SHP77 treated with DMSO at 0.1 percent for 48 hours (cell line): ENCODE results near the gene KRTAP5-1.

ENCODE experiments used
- DNase-seq: peaks from one replicate; lab custom pipeline; 2025; lab: John Stamatoyannopoulos, UW

Gene KRTAP5-1

DNA sequence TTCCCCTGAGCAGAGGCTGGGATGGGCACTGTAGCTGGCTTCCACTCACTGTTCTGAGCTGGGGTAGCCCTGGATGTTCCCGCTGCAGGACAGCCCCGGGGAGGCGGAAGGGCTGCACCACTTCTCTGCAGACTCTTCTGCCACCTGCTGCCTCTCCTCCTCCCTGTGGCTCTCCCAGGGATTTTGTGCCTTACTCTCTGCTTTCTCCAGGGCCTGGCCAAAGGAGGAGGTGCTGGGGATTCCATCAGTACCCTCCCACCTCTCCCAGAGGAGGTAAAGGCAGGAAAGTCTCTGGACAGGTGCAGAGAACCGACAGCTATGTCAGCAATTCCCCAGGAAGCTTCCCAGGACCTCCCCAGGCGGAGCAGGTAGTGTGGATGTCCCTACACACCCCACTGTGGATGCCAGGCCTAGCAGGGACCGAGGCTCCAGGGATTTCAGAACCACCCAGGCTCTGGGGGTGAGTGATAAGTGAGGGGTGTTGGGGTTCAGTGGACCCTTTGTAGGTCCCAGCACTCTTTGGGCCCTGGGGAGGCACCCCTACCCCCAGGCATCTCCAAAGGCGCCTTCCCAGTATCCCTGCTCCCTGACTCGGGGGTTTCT is 24.3 kb downstream of the KRTAP5-1 start:
- no peak for DNase-seq

DNA sequence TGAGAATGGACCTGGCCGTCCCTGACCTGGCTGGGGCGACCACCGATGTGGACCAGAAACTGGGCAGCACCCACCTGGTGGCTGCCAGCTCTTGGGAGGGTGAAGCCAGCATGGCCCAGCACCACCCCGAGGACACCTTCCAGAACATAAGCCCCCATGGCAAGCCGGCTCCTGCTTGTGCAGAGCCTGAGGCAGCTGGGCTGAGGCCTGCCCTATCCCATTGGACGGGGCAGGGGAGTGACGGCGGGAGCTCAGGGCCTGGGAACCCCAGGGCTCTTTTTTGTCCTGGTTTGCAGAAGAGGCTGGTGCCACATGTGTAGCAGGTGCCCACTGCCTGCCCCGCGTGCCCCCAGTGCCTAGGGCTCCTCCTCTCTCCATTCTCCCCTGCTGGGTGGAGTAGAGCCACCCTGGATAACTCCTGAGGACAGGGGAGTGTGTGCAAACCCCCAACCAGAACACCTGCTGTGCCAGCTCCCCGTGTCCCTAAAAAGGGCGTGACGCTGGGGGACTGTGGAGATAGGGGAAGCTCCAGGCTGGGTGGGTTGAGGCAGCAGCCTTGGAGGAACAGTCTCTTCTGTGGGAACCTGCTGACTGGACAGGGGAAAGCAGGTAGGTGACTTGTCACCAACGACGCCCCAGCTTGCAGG is 25.0 kb downstream of the KRTAP5-1 start:
- no peak for DNase-seq

DNA sequence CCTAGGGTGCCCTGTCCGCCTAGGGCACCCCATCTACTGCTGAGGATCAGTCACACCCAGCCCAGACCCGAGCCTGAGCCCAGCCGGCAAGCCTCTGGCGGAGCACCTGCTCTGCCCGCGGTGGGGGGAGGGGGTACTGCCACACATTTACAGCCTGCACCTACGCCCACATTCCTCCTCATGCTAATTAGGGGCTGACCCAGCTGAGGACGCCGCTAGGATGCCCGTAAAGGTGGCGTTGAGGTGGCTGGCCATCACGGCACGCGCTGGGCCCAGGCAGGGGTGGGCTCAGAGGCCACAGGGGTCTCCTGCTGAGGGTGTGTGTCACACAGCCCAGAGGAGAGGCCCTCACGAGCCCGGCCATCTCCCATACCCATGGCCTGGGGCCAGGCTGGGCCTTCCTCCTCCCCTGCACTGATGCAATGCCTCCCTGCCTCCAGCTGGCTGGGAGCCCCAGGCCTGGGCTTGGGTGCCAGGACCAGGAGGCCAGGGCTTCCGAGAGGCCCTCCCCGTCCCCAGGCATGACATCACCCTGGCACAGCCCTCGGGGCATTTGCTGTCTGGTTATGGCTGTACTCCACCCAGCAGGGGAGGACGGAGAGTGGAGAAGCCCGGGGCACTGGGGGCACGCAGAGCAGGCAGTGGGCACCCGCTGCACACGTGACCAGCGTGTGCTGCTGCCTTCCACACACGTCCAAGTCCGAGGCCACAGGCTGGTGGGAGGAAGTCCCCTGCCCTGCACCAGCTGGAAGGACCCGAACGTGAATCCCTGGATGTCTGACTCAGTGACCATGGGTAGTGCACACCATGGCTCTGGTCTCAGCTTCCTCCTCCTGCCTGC is 25.8 kb downstream of the KRTAP5-1 start:
- DNase-seq: no peak

DNA sequence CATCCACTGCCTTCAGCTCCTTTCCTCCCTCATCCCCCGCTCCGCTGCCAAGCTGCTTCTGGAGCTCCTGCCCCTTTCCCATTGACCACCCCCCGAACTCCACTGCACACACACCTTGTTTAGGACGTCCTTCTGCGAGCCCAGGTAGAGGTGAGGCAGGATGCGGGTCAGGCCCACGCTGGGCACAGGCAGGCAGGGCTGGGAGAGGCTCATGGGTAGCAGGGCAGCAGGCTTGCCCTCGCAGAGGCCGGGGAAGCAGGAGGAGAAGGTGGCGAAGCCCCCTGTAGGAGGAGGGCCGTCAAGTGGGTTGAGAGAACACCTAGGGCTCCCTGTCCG is 26.3 kb downstream of the KRTAP5-1 start:
- DNase-seq: no peak

DNA sequence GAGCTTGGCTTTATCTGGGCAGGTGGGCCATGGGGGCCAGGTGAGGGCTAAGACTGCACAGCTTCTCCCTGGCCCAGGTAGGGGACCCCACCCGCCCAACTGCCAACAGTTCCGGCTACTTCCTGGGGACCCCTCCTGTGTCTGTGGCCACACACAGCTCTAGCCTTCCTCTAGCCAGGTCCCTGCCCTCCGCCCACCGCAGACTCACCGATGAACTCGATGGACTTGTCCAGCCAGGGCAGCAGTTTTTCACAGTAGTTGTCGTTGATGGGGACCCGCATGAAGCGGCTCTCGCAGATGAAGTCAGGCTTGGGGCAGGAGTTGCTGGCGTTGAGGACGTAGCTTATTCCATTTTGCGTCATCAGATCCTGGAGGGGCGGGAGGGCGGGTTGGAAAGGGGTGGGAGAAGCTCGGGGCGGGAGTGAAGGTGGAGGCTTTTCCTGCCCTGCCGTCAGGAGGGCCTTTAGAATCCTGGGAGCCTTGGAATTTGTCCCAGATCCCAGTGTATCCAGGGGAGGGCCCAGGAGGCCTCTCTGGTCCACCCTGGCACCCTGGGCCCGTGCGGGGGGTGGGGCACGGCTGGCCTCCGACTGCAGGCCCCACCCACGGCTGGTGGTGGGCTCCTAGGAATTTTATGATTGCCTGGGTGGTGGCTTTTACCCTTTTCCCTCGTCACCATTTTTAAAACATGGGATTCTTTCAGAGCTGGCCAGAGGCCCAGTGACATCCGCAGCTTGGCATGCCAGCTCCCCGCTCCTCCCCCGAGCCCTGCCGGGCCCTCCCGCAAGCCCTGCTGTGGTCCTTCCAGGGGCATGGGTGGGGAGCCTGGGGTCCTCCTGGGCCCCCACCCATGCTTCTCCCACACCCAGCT is 26.9 kb downstream of the KRTAP5-1 start:
- DNase-seq: no peak

DNA sequence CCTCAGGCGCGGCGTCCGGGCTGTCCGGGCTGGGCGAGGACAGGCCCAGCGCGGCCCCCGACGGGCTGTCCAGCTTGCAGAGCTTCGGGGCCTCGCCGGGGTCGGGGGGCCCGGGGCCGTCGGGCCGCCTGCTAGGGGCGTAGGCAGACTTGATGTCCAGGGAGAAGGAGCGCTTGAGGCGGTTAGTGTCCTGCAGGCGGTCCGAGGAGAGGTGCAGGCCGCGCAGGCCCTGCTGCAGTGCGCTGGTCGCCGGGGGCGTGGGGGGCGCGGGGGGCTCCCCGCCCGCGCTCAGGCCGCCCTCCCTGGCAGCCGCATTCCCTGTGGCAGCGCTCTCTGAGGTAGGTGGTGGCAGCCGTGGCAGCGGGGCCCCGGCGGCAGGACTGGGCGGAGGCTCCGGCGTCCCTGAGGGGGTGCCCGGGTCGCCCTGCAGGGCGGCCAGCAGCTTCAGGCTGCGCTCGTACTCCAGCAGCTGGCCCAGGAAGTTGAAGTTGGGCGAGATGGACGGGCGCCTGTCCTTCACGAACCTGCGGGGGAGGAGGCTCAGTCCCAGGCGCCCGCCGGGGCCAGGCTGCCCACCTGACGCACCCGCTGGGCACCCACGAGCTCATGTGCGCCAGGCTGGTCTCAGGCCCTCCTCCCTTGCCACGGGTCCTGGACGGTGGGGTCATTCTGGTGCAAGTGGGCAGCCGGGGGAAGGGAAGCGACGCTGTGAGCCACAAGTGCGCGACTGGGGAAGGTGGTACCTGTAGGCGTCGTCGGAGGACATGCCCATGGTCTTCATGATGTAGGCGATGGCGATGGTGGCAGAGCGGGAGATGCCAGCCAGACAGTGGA is 27.8 kb downstream of the KRTAP5-1 start:
- no peak for DNase-seq

DNA sequence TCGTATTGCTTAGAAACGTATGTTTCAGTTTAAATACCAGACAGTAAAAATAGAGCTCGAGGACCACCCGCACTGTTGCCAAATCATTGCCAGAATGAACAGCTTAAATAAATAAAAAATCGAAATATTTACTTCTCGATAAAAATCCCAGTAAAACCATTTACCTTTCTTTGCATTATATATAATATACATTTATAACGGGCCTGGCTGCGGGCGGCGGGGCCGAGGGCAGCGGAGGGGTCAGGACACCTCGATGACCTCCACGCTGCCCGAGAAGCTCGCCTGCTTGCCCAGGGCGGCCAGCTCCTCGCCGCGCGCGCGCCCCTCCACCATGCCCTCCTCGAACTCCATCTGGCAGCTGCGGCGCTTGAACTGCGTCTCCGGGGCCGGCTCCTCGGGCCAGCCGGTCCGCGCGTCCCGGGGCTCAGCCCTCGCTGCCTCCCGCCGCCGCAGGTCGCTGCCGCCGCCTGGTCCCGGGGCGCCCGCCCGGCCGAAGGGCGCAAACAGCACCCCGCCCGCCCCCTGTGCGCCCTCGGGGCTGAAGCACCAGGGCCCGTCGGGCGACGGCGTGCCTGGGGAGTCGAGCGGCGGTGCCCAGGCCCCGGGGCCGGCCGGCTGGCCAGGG is 28.7 kb downstream of the KRTAP5-1 start:
- DNase-seq: no peak

DNA sequence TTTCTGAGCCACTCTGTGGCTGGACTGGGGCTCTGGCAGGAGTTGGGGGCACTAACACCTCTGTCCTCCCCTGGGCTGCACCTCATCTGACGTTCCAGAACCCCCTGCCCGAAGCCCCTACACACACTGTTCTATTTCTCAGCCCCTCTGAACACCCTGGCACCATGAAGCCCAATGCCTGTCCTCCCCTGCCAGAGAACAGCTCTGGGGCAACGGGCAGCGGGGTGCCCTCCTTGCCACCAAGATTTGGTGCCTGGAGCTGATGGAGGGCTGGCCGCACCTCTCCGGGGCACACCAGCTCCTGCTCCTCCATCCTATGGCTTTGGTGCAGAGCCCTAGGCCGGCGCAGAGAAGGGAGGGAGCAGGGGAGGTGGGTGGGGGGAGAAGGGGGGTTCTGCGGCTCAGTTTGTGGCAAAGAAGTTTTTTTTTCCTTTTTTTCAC is 29.4 kb downstream of the KRTAP5-1 start:
- DNase-seq: no peak

DNA sequence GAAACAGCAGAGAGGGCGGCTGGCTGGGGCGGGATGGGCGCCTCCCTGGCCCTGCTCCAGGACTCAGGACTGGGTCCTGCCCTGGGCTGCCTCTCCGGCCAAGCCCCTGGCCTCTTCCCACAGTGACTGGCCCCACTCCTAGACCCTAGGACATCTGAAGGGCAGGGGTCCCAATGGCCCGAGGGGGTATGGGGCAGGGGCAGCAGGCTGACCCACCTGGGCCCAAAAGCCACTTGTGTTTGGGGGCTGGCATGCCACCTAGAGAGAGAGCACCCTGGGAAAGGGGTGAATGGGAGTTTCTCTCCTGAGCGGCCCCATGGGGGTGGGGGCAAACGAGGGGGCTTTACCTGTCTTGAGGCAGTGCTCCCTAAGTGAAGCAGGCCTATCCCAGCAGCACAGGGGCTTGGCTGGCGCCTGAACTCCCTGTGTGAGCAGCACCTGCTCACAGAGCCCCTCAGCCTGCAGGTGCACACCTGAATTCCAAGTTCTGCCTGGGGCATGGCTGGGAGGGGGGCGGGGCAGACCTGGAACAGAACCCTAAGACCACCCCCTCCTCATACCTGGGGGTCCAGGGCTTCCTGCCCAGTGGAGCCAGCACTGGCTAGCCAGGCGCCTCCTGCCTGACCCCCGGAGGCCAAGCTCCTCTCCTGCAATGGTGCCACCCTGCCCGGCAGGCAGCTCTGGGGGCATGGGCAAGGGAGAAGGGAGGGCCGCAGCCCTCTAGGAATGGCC is 29.9 kb downstream of the KRTAP5-1 start:
- DNase-seq: no peak

DNA sequence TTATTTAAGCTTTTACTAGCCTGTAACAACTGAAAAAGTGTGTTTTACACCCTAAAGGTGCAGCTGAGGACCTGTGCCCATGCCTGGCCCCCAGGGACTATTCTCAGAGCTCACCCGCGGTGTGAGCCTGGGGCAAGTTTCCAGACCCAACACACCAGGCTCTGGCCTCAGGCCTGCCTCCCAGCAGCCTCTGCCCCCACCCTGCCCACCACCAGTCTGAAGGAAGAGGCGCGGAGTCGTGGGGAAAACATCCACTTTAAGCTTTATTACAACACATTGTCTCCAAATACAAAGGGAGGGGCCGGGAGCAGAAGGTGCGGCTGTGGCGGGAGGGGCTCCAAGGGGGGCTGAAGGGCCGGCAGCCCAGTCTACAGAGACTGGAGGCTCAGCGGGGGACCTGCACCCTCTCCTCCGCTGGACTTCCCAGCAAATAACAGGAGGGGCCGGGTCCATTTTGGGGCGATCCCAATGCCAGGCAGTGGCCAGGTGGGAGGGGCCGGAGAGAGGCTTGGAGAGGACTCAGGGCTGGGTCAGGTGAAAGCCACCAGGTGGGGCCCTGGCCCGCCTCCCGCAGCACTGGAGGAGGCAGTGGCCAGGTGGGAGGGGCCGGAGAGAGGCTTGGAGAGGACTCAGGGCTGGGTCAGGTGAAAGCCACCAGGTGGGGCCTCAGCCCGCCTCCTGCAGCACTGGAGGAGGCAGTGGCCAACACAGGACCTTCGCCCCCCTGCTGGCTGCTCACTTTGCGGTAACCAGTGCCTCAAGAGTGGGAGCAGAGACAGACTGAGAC is 31.1 kb downstream of the KRTAP5-1 start:
- DNase-seq: no peak

DNA sequence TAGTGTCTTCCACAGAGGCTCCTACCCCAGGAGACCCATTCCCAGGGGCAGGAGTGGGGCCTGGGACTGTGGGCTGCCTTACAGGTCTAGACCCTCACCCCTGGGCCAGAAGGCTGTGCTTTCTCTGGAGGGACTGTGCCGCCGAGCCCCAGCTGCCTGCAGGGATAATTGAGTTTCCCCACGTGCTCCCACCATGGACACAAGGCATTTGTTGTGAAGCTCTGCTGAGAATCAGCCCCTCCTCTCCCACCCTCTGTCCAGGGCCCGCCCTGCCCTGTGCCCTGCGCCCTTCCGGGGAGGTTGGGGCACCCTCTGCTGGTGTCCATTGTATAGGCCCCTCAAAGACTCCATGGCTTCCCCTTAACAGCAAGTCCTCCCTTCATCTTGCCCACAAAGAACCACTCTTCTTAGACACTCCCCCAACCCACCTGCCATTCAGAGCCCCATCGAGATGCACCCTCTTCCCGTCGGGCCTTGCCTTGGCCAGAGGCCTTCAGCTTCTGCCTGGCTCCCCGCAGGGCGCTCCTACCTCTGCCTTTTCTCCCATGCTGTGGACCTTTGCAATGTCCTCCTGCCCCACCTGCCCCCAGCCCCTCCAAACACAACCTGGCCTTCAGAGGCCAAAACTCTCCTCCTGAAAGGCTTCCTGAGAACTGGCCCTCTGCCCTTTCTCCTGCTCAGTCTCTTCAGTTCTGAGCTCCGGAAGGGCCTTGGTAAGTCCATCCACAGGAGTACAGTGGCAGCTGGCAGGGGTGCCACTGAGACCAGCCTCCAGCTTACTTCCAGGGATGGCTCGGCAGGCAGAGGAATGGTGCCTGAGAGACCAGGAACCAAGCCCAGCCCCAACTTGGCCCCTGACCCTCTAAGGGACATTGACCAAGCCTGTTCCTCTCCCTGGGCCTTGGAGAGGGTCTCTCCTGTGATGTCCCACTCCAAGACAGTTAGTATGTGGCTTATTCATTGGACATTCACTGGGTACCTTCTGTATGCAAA is 35.4 kb downstream of the KRTAP5-1 start:
- DNase-seq: no peak

DNA sequence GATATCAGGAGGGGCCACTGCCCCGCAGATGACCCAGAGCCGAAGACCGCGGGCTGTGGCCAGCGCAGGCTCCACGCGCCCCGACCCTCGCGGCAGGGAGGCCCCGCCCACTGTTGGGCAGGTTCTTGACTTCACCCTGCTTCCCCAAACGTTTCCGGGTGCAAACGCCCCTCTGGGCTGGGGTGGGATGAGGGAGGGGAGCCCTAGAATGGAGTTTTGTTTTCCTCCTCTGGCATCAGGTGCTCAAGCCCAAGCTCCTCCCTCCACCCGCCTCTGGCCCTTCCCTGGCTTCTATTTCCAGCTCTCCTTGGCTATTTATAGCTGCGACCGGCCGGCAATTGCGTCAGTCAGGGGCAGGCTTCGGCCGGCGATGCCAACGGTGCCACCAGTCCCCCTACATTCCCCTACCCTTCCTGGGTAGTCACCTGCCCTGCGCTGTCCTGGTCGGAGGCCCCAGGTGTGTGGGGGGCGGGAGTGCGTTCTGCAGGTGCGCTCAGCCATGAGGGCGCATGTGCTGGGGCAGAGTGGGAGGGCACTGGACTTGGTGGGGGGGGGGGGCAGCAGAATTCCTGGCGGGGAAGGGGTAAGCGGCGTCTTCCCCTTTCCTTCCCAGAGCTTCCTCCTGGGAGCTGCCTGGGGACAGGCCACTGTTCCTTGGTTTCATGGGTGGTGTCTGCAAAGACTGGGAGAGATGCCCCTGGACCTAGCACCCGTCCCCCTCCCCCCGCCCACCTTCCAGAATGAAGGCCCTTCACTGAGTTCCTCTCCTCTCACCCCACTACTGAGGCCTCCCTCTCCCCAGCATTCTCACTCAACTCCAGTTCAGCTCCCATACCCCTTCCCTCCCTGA is 36.6 kb downstream of the KRTAP5-1 start:
- DNase-seq: no peak

DNA sequence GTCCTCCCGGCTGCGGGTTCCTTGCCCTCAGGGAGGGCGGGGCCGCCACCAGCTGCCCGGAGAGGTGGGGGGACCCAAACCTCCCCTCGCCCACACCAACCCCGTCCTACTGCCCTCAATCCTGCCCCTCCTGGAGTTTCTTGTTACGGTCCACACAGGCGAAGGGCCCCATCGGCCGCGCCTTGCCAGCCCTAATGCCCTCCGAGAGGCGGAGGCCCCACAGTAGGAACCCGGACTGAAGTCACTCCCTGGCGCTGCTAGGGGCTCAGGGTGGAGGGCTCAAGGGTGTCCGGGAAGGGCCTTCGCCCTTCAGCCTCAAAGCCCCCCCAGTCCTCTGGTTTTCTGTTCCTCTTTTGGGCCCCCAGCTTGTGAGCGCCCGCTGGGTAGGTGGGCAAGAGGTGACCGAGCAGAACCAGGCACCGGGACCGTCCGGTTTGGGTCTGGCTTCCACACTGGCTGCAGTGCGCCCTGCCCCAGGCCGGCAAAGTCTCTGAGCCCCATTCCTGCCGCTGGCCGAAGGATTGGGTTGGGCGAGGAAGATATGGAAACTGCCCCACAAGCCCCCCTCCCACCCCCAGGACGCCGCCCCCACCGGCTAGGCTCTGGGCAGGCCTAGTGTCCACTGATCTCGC is 37.5 kb downstream of the KRTAP5-1 start:
- no peak for DNase-seq

DNA sequence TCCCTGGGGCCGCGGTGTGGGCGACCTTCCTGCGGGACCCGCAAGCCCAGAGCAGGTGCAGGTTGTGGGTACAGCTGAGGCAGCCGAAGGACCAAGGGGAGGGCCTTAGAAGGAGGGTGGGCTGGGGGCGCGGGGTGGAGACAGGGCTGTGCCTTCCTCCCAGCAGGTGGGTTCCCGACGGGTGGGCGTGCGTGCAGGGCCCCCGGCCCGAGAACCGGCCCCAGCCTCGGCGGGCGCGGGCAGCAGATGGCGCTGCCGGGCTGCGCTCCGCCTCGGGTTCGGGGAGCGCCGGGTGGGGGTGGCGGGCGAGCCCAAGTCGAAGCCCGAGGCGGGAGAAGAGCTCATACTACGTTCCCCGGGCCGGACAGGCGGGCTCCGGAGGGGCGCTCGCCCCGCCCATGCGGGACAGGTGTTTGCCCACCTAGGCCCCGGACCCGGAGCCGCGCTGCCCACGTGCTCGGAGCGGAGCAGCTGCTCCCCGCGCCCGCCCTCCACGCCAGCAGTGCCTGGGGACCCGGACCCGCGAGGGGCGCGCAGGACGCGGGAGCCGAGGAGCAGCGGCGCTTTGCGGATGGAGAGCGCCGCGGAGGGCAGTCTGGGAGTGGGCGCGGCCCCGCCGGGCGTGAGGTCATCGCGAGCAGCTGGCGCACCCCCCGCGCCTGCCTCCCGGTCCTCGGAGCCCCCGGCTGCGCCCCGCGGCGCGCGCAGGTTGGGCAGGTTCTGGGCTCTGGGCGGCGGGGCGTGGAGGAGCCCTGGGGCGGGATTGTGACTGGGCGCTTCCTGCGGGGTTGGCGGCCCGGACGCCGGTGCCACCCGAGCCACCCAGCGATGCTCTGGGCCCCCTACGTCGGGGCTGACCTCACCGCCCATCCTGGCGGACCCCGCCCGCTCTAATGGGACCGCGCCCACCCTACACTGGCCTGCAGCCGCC is 38.3 kb downstream of the KRTAP5-1 start:
- DNase-seq: no peak

DNA sequence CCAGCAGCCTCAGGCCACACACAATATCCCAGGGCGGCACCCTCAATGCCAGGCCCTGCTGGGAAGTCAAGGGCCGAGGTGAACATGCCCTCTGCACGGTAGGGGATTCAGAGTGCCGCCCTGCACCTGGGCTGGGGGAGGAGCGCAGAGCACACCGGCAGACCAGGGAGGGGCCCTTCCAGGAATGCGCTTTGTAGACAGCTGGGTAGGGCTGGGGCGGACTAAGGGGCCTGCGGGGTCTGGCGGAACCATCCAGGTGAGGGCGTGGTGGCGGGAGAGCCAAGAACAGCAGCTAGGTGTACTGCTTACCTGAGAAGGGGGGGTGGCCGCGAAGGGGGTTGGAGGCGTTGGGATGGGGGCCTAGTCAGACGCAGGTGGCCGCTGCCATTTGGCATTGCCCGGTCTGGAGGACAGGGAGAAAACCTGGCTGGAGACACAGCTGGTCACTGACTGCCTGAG is 39.0 kb downstream of the KRTAP5-1 start:
- no peak for DNase-seq

DNA sequence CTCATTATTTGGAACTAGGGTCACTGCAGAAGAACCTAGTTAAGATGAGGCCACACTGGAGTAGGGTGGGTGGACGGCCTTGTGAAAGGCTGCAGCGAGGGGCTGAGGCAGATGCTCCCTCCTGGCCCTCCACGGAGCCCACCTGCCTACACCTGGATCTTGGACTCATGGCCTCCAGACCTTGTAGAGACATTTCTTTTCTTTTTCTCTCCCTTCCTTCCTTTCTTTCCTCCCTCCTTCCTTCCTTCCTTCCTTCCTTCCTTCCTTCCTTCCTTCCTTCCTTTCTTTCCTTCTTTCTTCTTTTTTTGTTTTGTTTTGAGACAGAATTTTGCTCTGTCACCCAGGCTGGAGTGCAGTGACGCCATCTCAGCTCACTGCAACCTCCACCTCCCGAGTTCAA is 39.7 kb downstream of the KRTAP5-1 start:
- DNase-seq: no peak
